COLO829 (cell line): ENCODE measurements around the gene ALPK3.

Experiments
- DNase-seq: peaks from one replicate; pipeline ENCODE4 v3.0.0; 2012; ENCODE audit warnings: low spot score

Gene ALPK3

DNA sequence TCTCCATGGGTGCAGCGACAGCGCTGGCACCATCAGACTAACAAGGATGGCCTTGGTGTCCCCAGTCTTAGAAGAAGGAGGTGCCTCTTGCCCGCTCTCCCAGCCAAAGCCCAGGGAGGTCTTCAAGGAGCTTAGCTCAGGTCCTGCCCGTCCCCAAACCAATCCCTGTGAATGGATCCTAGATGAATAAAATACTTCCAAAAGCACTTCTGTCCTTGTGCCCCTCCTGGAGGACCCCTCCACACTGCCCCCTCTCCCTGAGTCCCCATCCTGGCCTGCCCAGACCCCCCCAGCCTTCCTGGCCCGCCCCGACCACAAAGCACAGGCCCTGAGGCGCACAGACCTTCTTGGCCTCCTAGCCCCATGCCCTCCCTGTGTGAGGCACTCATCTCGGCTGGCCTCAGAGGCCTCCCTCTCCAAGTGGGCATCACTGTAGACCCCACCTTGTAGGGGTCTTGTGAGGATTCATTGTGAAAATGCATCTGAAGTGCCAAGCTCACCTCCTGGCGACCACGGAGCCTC lies 75.7 kb downstream of the ALPK3 start:
- DNase-seq = no peak

DNA sequence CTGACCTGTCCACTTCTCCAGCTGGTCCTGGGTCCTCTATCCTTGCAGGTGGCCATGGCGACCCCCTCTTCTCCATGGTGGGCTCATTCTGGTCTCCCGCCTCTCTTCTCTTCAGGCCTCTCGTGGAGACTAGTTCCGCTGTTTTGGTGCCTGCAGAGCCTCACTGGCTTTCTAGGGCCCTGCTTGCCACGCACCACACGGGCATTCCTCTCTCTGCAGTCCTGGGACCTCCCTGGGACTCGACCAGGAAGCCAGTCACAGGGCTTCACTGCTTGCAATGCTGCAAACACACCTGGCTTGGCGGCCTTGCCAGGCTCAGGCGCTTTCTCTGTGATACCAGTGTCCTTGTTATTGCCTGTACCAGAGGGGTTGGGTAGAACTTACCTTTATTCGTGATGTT lies 76.5 kb downstream of the ALPK3 start:
- no peak for DNase-seq

GRCh38 chr15:84894736-84895425 lies 77.7 kb downstream of the ALPK3 start:
- DNase-seq = no peak

GRCh38 chr15:84898761-84899160 lies 81.6 kb downstream of the ALPK3 start:
- DNase-seq = no peak

GRCh38 chr15:84899750-84900149 lies 82.6 kb downstream of the ALPK3 start:
- DNase-seq = no peak

- DNase-seq = no peak
Measured at GRCh38 chr15:84901540-84901939, 84.4 kb downstream of the ALPK3 start.

- DNase-seq = no peak
Measured at GRCh38 chr15:84903751-84904150, 86.6 kb downstream of the ALPK3 start.

DNA sequence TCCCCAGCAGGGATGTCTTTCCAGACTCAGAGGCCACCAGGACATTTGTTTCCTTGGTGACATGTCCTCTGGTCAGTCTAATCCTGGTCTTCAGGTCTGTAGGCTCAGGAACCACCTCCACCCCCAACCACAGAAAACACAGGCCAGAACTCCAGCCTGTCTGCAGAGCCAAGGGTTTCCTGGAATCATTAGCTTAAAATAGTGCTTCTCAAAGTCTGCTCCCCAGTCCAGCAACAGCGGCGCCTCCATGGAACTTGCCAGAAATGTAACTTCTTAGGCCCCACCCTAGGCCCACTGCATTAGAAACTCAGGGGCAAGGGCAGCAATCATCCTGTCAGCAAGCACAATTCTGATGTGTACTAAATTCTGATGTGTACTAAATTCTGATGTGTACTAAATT lies 87.3 kb downstream of the ALPK3 start:
- no peak for DNase-seq

GRCh38 chr15:84905016-84905916 lies 88.1 kb downstream of the ALPK3 start:
- no peak for DNase-seq

DNA sequence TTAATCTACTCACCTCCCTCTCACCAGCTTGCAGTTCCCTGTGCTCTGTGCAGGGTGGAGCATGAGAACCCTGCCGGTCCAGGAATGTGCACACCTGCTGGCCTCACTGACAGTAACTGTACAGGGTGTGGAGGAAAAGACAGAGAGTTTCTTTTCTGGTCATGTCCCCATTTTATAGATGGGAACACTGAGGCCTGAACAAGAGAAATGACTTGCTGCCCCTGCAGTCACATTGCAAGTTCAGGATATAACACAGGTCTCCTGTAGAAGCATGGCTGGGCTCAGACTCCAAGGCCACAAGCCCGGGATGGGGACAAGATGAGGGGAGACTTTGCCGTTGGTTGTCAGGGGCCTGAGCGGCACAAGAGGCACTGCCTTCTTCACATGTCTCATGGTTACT lies 90.6 kb downstream of the ALPK3 start:
- no peak for DNase-seq

DNA sequence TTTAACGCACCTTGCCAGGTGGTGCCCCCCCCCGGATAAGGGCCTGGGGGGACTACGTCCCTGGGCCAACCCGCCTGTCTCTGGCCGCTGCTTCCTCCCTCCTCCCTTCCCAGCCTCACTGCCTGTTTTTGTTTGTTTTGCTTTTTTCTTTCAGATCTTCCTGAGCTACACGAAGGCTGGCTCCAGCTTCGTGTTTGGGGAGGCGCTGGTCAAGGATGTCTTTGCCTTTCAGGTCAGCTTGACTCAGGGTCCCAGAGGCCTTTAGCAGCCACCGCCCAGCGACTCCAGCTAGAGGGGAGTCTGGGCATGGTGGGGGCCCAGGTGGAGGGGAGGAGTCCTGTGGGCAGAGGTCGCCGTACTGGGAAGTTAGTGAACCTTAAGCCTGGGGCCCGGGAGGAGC lies 91.4 kb downstream of the ALPK3 start:
- no peak for DNase-seq

GRCh38 chr15:84909029-84909428 lies 91.9 kb downstream of the ALPK3 start:
- no peak for DNase-seq

DNA sequence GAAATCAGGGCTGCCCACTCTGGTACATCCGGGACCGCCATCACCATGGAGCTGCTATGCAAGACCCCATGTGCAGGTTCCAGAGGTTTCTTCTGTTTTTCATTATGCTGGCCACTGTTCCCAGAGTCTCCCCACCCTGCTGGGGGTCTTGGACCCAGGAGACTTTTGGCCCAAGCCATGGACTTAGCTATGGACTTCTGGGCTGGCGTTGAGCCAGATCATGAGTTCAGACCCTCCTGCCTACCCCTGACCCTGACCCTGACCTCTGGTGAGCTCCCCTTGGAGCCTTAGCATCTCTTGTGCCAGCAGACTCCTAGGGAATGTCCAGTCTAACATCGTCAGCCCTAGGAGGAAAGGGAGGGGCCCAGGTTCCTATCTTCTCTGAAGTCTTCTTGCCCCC lies 92.6 kb downstream of the ALPK3 start:
- DNase-seq = no peak

- DNase-seq = no peak
Measured at GRCh38 chr15:84910928-84911623, 93.9 kb downstream of the ALPK3 start.

- DNase-seq = peak; percentile 95
Measured at GRCh38 chr15:84911879-84912660, 94.9 kb downstream of the ALPK3 start.

DNA sequence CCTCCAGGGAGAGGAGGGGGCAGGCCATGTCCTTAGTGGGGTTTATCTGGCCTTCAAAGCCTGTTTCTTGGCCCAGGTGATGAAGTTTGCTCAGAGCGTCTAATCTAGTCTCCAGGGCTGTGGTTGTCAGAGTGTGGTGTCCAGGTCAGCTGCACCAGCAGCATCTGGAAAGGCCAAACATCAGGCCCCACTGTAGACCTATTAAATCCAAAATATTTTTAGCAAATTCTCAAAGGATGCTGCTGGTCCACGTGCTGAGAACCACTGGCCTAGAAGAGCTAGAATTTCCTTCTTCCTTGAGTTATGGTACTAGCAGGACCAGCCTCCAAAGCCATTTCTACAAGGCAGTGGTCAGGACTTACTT lies 96.2 kb downstream of the ALPK3 start:
- no peak for DNase-seq

DNA sequence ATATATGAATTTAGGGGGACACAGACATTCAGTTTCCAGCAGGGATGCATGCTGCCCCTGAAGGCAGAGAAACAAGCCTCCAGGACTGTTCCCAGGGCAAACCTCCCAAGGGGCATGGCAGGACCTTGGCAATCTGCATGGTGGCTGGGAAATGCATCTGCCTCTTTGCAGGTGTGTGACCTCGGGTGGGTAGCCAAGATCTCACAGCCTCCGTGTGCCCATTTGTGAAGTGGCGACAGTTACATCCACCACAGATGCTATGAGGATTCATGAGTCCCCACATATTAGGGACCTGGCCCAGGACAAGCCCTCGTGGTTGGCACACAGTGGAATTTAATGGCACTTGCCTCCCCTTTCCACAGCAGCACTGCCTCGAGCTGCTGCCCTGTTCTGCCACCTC lies 97.2 kb downstream of the ALPK3 start:
- no peak for DNase-seq

- DNase-seq = peak; percentile 69
Measured at GRCh38 chr15:84914909-84915605, 97.9 kb downstream of the ALPK3 start.

DNA sequence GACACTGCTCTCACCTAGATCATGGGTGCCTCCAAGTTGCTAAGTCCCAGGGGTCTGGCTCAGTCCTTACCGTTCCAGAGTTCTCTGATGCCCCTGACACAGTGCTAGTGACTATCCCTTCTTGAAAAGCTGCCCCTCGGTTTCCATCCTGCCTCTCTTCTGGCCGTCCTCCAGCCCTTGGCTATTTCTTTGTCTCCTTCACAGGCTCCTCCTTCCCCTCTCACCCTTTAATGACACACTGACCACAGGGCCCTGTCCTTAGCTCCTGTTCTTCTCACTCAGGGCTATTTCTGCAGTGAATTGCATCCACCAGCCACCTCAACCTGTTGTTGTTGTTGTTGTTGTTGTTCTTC lies 98.4 kb downstream of the ALPK3 start:
- DNase-seq = no peak

DNA sequence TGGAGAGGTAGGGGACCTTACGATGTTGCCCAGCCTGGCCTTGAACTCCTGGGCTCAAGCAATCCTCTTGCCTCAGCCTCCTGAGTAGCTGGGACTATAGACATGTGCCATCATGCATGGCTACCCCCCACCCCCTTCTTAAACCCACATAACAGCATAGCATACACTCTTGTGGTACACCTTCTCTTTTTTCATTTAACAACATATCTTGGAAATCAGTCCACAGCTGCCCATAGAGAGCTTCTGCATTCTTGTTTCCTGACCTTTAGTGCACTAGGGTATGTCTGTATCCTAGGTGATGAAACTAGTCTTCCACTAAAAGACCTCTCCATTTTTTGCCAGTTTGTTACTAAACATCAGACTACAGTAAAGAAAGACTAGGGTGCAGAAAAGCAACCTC lies 100.3 kb downstream of the ALPK3 start:
- DNase-seq = no peak

GRCh38 chr15:84919106-84919667 lies 102.0 kb downstream of the ALPK3 start:
- no peak for DNase-seq
